Activated CD8-positive, alpha-beta memory T cell treated with anti-CD3 and anti-CD28 coated beads, Interleukin-2, amount 50 U/mL, for 24 hours (primary cell): ENCODE measurements around the gene PRPS1L1.

Source experiments
- DNase-seq: peaks from one replicate; pipeline ENCODE4 v3.0.0-alpha.2; 2020; ENCODE audit errors: extremely low read depth

The PRPS1L1 gene

GRCh38 chr7:18027628-18028027 is at the start of gene PRPS1L1:
Gene PRPS1L1 (minus strand): TSS chr7:18027846.
- DNase-seq: no peak

- DNase-seq: no peak
These were observed 48.8 kb upstream of the PRPS1L1 start for GRCh38 chr7:18076461-18076860.

- no peak for DNase-seq
These were observed 41.1 kb upstream of the PRPS1L1 start for GRCh38 chr7:18068745-18069144.

GRCh38 chr7:18064242-18064838 is 36.7 kb upstream of the PRPS1L1 start:
- DNase-seq: no peak

- DNase-seq: no peak
These were observed 35.7 kb upstream of the PRPS1L1 start for GRCh38 chr7:18063149-18063901.

GRCh38 chr7:18059171-18059570 is 31.5 kb upstream of the PRPS1L1 start:
- DNase-seq: no peak

- no peak for DNase-seq
These were observed 26.3 kb upstream of the PRPS1L1 start for GRCh38 chr7:18053941-18054340.

- DNase-seq: no peak
These were observed 25.7 kb upstream of the PRPS1L1 start for GRCh38 chr7:18053177-18053928.

- no peak for DNase-seq
These were observed 21.6 kb upstream of the PRPS1L1 start for GRCh38 chr7:18049262-18049661.

GRCh38 chr7:18046601-18047000 is 19.0 kb upstream of the PRPS1L1 start:
- no peak for DNase-seq

GRCh38 chr7:18045171-18045570 is 17.5 kb upstream of the PRPS1L1 start:
- no peak for DNase-seq

GRCh38 chr7:18041191-18041590 is 13.5 kb upstream of the PRPS1L1 start:
- DNase-seq: no peak

GRCh38 chr7:18040196-18040595 is 12.6 kb upstream of the PRPS1L1 start:
- DNase-seq: no peak

GRCh38 chr7:18038382-18038781 is 10.7 kb upstream of the PRPS1L1 start:
- no peak for DNase-seq

GRCh38 chr7:18037609-18038008 is 10.0 kb upstream of the PRPS1L1 start:
- DNase-seq: no peak

GRCh38 chr7:18036783-18037182 is 9.1 kb upstream of the PRPS1L1 start:
- no peak for DNase-seq

GRCh38 chr7:18030758-18031157 is 3.1 kb upstream of the PRPS1L1 start:
- DNase-seq: no peak

- DNase-seq: no peak
These were observed 7.4 kb downstream of the PRPS1L1 start for GRCh38 chr7:18020138-18020715.

- no peak for DNase-seq
These were observed 8.1 kb downstream of the PRPS1L1 start for GRCh38 chr7:18019555-18019954.

GRCh38 chr7:18018296-18019215 is 9.1 kb downstream of the PRPS1L1 start:
- DNase-seq: no peak
